ENCODE data around the gene NCOA3.

GRCh38 chr20:47598911-47599744 is 97.4 kb downstream of the NCOA3 start:
- TF ChIP-seq, protein P1, sequence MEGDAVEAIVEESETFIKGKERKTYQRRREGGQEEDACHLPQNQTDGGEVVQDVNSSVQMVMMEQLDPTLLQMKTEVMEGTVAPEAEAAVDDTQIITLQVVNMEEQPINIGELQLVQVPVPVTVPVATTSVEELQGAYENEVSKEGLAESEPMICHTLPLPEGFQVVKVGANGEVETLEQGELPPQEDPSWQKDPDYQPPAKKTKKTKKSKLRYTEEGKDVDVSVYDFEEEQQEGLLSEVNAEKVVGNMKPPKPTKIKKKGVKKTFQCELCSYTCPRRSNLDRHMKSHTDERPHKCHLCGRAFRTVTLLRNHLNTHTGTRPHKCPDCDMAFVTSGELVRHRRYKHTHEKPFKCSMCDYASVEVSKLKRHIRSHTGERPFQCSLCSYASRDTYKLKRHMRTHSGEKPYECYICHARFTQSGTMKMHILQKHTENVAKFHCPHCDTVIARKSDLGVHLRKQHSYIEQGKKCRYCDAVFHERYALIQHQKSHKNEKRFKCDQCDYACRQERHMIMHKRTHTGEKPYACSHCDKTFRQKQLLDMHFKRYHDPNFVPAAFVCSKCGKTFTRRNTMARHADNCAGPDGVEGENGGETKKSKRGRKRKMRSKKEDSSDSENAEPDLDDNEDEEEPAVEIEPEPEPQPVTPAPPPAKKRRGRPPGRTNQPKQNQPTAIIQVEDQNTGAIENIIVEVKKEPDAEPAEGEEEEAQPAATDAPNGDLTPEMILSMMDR (IDR thresholded peaks at IDR 0.05 in 2 of 3, conservative IDR thresholded peaks at IDR 0.05 in 1 of 3; ENCODE audit: control insufficient read depth in 2 of 3, extremely low read depth in 1 of 3, insufficient read depth in 1 of 3, low read depth in 3 of 3, low read length in 3 of 3): no peak
- no peak for TF ChIP-seq POLR2AphosphoS5 (IDR thresholded peaks at IDR 0.05; ENCODE audit: low read length)
- no peak for TF ChIP-seq EZH2 (IDR thresholded peaks at IDR 0.05; ENCODE audit: borderline replicate concordance, control insufficient read depth, low read depth, low read length)
- no peak for TF ChIP-seq MAX (IDR thresholded peaks at IDR 0.05; ENCODE audit: low read depth, low read length)
- TF ChIP-seq, protein P2, sequence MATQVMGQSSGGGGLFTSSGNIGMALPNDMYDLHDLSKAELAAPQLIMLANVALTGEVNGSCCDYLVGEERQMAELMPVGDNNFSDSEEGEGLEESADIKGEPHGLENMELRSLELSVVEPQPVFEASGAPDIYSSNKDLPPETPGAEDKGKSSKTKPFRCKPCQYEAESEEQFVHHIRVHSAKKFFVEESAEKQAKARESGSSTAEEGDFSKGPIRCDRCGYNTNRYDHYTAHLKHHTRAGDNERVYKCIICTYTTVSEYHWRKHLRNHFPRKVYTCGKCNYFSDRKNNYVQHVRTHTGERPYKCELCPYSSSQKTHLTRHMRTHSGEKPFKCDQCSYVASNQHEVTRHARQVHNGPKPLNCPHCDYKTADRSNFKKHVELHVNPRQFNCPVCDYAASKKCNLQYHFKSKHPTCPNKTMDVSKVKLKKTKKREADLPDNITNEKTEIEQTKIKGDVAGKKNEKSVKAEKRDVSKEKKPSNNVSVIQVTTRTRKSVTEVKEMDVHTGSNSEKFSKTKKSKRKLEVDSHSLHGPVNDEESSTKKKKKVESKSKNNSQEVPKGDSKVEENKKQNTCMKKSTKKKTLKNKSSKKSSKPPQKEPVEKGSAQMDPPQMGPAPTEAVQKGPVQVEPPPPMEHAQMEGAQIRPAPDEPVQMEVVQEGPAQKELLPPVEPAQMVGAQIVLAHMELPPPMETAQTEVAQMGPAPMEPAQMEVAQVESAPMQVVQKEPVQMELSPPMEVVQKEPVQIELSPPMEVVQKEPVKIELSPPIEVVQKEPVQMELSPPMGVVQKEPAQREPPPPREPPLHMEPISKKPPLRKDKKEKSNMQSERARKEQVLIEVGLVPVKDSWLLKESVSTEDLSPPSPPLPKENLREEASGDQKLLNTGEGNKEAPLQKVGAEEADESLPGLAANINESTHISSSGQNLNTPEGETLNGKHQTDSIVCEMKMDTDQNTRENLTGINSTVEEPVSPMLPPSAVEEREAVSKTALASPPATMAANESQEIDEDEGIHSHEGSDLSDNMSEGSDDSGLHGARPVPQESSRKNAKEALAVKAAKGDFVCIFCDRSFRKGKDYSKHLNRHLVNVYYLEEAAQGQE (IDR thresholded peaks at IDR 0.05; ENCODE audit: low read depth, low read length): no peak
- no peak for TF ChIP-seq NFYB (IDR thresholded peaks at IDR 0.05; ENCODE audit: insufficient read depth, low read depth, low read length)
- no peak for TF ChIP-seq SMC3 (IDR thresholded peaks at IDR 0.05; ENCODE audit: borderline replicate concordance, low read length)
- no peak for TF ChIP-seq CBX5 (IDR thresholded peaks at IDR 0.05; ENCODE audit: low read depth)
- no peak for TF ChIP-seq MTA2 (IDR thresholded peaks at IDR 0.05; ENCODE audit: low read depth)
- TF ChIP-seq, protein P3, sequence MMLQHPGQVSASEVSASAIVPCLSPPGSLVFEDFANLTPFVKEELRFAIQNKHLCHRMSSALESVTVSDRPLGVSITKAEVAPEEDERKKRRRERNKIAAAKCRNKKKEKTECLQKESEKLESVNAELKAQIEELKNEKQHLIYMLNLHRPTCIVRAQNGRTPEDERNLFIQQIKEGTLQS (IDR thresholded peaks at IDR 0.05; ENCODE audit: borderline replicate concordance, extremely low read depth, low read depth, low read length): no peak
- TF ChIP-seq SRF (IDR thresholded peaks at IDR 0.05; ENCODE audit: low read depth in 2 of 2, low read length in 2 of 2): no peak
- no peak for TF ChIP-seq NRF1 (conservative IDR thresholded peaks at IDR 0.05; ENCODE audit: low read depth, low read length)

Data from GM12878 (cell line).